ENCODE data around the gene IL18RAP. TPM values are rescaled to one million over a fixed set of nuclear protein-coding genes. Genes with fewer than 3 reads are reported as not detected.

The IL18RAP gene, protein sequence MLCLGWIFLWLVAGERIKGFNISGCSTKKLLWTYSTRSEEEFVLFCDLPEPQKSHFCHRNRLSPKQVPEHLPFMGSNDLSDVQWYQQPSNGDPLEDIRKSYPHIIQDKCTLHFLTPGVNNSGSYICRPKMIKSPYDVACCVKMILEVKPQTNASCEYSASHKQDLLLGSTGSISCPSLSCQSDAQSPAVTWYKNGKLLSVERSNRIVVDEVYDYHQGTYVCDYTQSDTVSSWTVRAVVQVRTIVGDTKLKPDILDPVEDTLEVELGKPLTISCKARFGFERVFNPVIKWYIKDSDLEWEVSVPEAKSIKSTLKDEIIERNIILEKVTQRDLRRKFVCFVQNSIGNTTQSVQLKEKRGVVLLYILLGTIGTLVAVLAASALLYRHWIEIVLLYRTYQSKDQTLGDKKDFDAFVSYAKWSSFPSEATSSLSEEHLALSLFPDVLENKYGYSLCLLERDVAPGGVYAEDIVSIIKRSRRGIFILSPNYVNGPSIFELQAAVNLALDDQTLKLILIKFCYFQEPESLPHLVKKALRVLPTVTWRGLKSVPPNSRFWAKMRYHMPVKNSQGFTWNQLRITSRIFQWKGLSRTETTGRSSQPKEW
- total RNA-seq, result not detected in 2 replicates
- not detected for polyA plus RNA-seq (2012)

DNA sequence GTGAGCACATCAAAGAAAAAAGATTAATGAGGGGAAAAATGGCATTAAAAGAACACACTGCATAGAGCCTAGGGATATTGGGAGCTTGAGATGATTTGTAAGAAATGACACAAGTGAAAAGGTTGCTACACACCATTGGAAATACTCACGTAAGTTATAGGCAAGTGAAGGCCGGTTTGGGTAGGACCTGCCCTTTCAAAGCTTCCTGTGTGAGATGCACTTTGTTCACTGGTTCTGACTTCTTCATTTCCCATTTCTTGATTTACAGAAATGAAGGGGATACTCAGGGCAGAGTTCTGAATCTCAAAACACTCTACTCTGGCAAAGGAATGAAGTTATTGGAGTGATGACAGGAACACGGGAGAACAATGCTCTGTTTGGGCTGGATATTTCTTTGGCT, at the start of gene IL18RAP:
Gene IL18RAP, plus strand, starts transcription at position 251 of the 400 bp plus-strand sequence. Its CDS starts 118 bp downstream, at position 369.
- no peak for DNase-seq (ENCODE audit: low read depth)

DNA sequence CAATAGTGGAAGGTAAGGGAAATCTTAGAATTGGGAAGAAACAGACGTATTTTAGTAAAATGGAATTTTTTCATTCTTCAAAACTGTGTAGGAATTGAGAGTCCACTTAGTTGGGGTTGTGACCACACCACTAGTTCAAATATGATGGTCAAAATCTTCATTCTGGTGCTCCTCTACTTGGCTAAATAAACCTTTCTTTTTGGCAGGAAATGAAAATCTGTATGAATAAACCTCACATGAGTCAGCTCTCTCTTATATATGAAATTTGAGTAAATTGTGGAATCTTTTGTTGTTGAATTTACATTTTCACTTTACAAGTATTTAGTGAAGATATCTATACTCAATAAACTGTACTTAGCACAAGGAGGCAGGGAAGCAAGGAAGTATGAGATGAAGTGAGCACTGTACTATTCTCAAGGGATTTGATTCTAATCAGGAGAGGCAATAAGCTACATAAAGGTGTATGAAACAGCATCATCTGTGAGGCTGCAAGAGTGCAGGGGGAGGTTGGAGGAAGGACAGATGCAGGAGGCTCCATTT, 46.8 kb upstream of the IL18RAP start:
- DNase-seq (ENCODE audit: low read depth), result no peak

DNA sequence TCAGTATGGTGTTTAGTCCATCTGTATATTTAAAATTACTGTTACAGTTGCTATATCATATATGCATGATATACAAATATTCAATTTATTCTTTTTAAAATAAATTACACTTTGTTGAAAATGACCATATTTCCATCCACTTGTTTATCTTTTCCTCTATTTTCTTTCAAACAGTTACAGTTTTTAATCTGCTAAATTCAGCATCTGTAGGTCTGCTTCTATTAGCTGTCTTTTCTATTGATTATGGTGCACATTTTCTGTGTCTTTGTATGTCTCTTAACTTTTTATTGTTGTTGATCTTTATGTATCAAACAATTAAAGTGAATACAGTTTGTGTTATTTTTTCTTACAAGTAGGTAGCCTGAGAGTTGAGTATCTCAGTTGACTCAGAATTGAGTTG, 39.2 kb upstream of the IL18RAP start:
- no peak for DNase-seq (ENCODE audit: low read depth)

DNA sequence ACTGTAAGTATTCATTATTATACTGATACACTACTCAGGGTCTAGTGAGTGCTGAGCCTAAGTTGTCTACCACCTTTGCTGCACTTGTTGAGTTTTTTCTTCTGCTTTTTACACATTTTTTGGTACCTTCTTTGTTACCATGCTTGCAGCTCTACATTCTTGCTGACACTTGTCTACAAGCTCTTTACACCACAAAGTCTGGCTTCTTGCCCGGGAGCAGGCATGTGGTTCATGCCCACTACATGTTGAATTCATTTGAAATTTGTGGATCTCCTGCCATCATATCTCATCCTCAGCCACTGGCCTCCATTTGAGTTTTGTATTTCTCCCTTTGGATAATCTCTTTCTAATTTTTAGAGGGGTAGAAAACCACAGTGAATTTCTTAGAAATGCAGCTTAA, 37.4 kb upstream of the IL18RAP start:
- peak; percentile 33 for DNase-seq (ENCODE audit: low read depth)

DNA sequence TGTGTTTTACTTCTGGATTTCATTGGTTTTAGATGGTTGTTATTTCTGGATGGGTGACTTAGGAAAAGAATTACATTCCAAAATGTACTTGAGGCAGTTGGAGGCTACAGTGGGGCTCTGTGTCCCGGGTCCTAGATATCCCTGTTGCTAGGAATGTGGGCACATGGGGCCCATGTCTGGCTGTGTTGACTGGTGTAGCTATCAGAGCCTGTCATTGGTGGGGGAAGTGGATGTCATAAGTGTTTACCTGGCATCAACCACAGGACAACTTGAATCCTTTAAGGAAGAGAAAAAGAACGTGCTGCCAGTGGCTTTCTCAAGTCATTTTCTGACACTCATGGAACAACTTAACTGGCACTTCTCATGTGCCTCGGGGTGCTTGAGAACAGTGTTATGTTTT, 37.0 kb upstream of the IL18RAP start:
- DNase-seq (ENCODE audit: low read depth), result no peak

DNA sequence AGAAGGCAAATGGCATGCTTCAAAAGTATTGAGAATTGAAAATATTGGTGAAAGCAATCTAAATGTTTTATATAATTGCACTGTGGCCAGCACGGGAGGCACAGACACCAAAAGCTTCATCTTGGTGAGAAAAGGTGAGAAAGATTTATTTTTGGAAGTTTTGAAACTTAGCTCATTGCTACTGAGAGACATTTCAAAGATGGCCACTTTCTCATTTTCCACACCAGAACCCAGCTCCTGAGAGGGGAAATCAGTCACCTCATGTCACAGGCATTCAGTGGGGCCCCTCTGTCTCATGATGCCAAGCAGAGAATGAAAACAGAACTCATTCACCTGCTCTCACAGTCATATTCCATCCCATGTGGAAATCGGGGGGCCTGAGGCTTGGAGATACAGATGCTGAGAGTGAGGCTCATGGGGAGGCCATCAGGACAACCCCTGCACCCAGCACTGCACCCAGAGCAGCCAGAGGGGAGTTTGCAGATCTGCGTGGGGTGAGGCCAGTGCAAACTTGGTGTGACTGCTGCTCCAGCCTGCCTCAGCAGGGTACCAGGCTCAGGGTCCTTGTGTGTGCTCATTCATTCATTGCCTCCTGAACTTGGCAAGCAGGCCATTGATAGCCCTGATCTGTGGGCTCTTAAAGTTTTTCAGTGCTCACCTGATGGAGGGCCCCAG, 36.0 kb upstream of the IL18RAP start:
- no peak for DNase-seq (ENCODE audit: low read depth)

DNA sequence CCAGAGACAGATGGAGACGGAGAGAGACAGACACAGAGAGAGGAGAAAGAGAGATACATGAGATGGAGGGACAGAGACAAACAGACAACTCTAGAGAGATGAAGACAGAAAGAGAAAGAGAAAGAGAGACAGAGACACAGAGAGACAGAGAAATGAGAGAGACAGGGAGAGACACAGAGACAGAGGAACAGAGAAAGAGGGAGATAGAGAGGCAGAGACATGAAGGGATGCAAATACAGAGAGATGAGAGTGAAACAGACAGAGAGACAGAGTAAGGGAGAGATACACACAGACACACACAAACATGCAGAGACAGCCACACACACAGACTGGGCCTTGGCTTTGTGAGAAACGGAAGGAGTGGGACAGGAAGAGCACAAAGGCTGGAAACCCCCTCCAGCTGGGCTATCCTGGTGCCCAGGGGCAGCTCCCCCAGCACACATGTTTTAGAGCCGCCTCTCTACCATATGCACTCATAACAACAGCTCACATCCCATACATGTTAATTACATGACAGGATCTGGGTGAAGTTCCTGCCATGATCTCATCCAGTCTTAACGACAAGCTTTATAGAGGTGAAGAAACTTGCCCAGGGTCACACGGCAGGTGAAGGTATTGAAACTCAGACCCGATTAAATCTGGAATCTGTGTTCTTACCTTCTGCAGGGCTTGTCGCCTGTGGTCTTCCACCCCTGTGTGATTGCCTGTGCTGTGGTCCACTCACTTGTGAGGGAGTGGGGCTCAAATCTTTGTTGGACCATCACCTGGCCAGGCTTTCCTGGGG, 35.0 kb upstream of the IL18RAP start:
- no peak for DNase-seq (ENCODE audit: low read depth)

DNA sequence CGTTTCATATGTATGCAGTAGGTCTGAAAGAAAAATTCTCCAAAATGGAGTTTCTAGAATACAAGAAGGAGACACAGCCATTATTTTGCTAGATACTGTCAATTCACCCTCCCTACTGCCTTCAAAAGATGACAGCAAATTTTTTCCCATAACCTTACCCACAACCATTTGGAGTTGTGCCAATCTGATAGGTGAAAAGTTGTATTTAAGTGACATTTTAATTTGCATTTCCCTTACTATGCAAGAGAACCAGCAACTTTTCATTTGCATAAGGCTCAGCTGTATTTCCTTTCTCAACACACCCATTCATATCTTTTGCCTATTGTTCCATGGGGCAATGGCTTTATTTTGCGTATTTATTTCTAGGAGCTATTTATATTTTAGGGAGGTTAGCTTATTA, 31.4 kb upstream of the IL18RAP start:
- DNase-seq (ENCODE audit: low read depth), result no peak

DNA sequence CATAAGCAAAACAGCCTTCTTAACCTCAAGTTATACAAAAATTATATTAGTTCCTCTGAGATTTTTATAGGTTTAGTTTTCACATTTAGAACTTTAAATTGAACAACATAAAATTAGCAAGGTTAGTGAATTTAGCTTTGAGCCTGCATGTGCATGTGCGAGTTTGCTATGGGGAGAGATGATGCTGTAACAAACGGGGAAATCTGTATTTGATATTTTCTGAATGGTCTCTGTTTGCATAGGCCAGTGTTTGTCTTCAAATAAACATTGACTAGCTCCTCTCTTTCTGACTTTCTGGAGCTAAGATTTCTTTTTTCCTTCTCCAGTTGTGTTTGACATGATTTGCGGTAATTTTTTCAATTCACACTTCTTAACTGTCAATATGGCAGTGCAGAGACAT, 30.9 kb upstream of the IL18RAP start:
- no peak for DNase-seq (ENCODE audit: low read depth)

DNA sequence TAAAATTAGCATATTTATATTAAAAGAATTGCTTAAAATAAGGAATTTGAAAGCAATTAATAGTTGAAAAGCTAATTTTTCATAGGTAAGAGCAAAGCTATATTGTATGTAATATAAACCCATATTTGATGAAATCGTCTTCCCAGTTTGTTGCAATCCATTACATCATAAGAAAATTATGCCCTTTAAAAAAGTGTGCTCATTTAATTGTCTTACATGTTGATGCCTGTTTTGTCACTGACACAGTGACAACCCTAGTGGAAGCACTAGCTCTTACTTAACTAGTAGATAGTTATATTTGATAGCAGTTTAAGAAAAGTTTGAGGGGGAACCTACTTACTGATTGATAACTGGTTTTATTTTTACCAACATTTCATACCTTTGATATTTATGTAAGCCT, 30.0 kb upstream of the IL18RAP start:
- DNase-seq (ENCODE audit: low read depth), result no peak

DNA sequence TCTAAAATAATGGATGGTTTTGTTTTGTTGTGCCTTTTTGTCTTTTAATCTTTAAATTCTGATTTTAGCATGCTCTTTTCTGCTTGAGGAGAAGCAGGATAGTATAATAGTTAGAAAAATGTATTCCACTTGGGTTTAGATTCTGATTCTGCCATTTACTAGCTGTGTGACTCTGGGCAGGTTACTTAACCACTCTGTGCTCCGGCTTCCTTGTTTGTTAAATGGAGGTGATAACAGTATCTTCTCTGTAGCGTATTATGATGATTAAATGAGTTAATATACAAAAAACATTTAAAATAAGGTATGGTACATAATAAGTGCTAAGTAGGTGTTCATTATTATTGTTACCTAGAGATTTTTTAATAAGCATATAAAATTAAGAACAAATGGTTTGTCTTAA, 26.9 kb upstream of the IL18RAP start:
- no peak for DNase-seq (ENCODE audit: low read depth)

DNA sequence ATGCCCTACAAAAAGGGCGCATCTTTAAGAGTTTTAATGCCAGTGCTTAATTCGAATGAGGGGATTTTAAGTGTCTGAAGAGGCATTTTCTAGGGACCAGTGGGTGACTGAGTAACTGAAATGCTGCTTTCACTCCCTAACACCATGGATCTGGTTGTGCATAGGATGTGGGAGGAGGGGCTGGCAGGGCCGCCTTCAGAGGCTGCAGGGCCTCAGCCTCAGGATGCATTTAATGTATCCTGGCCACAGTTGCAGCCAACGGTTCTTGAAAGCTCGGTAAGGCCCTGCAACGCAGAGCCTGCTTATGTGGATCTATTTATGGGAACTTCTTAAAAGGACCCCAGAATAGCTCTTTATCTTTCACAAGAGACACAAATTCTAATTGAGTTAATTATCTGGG, 25.8 kb upstream of the IL18RAP start:
- DNase-seq (ENCODE audit: low read depth), result no peak

DNA sequence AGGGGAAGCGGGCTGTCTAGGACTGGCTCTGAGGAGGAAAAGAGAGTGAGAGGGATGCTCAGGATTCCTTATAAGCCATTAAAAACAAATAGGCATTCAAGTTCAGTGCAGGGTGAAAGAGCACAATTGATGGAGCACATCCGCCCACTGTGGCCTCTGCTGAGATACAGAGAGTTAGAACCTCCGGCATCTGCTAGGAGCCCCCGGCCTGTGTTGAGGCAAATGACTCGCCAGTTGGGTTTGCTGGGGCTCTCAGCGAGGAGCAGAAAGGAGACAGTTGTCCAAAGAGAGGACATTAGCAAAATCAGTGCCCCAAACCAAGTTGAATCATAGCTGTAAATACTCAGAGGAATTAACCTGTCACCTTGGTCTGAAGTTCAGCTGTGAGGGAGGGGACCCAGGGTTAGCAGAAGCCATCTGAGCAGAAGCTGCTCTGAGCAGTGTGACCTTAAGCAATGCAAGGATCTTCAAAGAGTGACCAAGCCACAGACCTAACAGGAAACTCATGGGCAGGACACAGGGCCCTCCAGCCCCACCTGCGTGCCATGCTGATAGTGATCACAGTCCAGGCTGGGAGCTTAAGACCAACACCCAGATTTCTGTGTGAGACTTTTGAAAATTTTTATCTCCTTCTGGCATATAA, 23.3 kb upstream of the IL18RAP start:
- no peak for DNase-seq (ENCODE audit: low read depth)

DNA sequence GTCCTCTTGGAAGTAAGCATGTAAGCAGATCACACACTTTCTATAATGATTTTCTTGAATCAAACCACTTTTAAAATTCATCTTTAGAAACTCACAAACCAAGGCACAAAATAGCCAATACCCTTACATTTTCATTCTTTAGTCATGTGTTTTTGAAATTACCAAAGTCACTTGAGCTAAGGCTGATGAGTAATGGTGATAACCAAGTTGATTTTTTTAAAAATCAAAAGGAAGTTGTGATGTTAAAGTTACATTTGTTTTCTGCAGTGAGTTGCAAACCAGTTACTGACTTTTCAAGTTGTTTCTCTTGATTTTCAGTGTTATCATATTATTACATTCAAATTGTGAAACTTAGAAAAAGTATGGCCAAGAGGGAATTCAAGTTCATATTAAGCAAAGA, 21.5 kb upstream of the IL18RAP start:
- no peak for DNase-seq (ENCODE audit: low read depth)

DNA sequence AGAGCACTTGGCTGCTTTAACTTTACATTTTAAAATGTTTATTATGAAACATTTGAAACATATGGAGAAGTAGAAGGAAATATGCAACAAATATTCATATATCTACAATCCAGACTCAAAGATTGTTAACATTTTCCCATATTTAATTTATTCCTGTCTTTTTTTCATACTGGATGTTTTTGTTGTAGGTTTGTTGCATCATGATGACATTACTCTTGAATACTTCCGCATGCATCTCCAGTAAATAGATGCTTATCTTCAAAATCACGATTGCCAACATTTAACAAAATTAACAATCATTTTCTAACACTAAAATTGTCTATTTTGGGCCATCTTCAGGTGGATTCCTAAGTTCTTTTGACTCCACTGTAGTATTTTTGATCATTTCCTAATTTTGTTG, 21.1 kb upstream of the IL18RAP start:
- DNase-seq (ENCODE audit: low read depth), result no peak

DNA sequence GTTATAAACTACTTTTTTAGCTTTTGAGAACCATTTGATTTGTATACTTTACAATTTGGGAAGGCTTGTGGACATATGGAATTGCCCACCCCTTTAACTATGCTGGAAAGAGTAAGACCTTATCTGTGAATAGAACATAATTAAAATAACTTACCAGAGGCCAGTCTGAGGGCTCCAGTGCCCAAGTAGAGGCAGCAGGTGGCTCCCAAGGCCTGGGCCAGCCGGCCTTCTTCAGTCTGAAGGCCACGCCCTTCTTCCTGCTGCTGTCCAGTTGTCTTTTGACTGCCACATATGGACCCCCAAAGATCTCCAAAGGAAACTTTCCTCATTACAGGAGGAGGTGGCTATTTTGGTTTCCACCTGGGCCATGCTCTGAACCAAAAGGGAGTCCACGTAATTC, 12.0 kb upstream of the IL18RAP start:
- no peak for DNase-seq (ENCODE audit: low read depth)

DNA sequence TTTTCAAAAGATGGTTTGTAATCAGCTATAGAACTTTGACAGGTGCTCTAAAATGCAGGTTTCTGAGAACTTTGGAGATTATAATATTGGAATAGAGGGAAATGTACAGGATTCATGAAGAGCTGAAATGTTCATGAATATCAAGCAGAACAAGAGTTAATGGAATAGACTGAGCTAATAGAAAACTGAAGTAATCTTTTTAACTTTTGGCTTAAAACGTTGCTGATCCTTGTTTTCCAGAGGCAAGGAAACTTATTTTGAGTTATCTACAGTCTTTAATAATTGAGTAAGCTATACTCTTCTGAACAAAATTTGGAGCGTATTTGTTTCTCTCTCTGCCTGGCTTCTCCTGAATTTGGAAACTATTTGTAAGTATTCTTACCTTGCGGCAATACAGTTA, 10.8 kb upstream of the IL18RAP start:
- DNase-seq (ENCODE audit: low read depth), result no peak

DNA sequence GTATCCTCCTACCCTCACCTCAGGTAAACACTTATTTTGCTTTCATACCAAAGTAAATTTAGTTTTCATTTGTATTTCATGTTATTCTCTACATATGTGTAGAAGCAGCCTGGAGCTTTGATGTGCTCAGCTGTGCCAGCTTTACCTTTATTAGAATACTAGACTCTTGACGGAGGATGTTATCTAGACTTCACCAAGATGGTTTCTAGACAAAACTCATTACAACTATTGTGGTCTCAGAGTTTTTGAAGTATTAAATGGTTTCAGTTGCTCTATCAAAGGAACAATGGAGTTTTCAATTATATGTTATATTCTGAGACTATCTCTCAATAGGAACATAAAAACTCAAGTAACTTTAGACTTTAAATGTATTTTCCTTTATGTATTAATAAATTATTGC, 5.0 kb upstream of the IL18RAP start:
- DNase-seq (ENCODE audit: low read depth), result no peak

DNA sequence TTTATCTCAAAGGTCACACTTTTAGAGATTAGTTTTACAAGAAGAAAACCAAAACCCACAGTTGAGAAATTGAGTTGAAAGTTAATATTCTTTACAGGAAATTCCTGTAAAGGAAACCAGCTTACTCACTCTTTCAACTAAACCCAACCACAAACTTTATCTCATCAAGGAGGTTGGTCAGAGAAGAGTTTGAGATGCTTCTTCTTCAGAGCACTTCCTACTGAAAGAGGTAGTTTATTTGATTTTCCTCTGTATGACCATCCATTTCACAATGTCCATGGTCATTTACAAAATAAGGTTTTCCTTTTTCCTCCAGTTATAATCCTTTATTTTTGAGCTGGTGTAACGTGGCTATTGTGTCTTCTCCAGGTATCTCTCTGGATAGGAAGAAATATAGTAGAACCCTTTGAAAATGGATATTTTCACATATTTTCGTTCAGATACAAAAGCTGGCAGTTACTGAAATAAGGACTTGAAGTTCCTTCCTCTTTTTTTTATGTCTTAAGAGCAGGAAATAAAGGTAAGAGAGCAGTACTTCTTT, 4.5 kb upstream of the IL18RAP start:
- DNase-seq (ENCODE audit: low read depth), result no peak

DNA sequence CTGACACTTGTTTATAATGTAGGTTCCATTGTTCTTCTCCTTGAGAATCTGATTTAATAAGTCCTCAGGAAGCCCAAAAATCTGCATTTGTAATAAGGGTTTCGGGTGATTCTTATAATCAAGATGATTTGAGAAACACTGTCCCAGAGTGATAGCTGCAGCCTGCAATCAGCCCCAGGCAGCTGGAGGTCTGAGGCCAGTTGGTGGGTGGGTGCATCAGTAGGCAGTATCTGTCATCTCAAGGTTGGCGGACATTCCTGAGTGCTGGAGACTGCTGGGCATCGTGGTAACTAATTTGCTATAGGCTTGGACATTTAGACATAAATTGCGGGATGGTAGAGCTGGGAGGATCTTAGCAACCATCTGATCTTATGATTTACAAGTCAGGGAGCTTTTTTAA, 2.7 kb upstream of the IL18RAP start:
- no peak for DNase-seq (ENCODE audit: low read depth)

Data from myocyte (in vitro differentiated cells).